K562 (cell line): ENCODE data around the gene CERS3. TPM values are rescaled to one million over a fixed set of nuclear protein-coding genes. Genes with fewer than 3 reads are reported as not detected.

Experiments
- ATAC-seq: fragments of 200-7000 bp; cut with Tn5 transposase; 3 replicates; pipeline ENCODE4 v1.9.1; 2020; ENCODE audit warnings: moderate library complexity
- BruUV-seq: library from RNA; stranded (reverse); fragments of 400-500 nt; replicated peaks from 2 replicates; lab custom pipeline; 2021; lab: Mats Ljungman, UMichigan
- CTCF ChIA-PET: fragments of 300-600 bp; formaldehyde crosslinking; extraction: SDS; loops from one replicate; lab custom pipeline; 2021; ENCODE audit warnings: low intra/inter-chr PET ratio; lab: Yijun Ruan, JAX
- POLR2A ChIA-PET: fragments of 300-600, 350-650 bp; sonication (Branson Sonifier 250); formaldehyde crosslinking; extraction: SDS; loops from one replicate; lab custom pipeline; 2021; ENCODE audit warnings: antibody characterized with exemption, inconsistent platforms; lab: Yijun Ruan, JAX
- DNase-seq, 4 experiments: peaks; one replicate each; pipeline versions ENCODE4 v3.0.0 to v3.0.0-alpha.2; 2011 to 2018; ENCODE audit warnings: low spot score in 3 of 4, mixed read lengths in 3 of 4; ENCODE audit errors: extremely low read depth in 1 of 4
- FAIRE-seq: peaks from 2 replicates; lab custom pipeline; 2011; peaks lifted over from hg19 to GRCh38; lab: Jason Lieb, UNC
- H2AFZ ChIP-seq: 2 replicates; pipeline ENCODE4 v1.6.0; 2011; ENCODE audit warnings: low read depth, low read length, control low read depth, inconsistent platforms
- H3K27ac ChIP-seq: fragments of 200-600 bp; 3 replicates; pipeline ENCODE4 v1.8.0; 2011; ENCODE audit warnings: low read depth, mild to moderate bottlenecking, control low read depth, inconsistent platforms, low read length, moderate library complexity, mixed read lengths; ENCODE audit errors: extremely low read depth
- H3K27me3 ChIP-seq, 2 experiments: fragments of 300-600 bp in 1 of 2; 2 replicates in 1 of 2; 3 replicates in 1 of 2; pipeline versions ENCODE4 v1.6.0 to v1.8.0; 2011; ENCODE audit warnings: inconsistent platforms in 2 of 2, low read length in 2 of 2, mild to moderate bottlenecking in 1 of 2, mixed read lengths in 1 of 2, moderate library complexity in 1 of 2; ENCODE audit not compliant: control insufficient read depth in 2 of 2, insufficient read depth in 2 of 2
- H3K36me3 ChIP-seq: fragments of 300-600 bp; 3 replicates; pipeline ENCODE4 v1.8.0; 2011; ENCODE audit warnings: mild to moderate bottlenecking, low read length, inconsistent platforms; ENCODE audit not compliant: control insufficient read depth, insufficient read depth
- H3K4me1 ChIP-seq, 2 experiments: fragments of 200-600 bp in 1 of 2; replicated peaks in 1 of 2; 2 replicates in 1 of 2; 3 replicates in 1 of 2; pipeline versions ENCODE4 v1.5.1 to v1.8.0; 2011; ENCODE audit warnings: inconsistent platforms in 2 of 2, low read length in 2 of 2, mild to moderate bottlenecking in 1 of 2, mixed read lengths in 1 of 2, moderate library complexity in 1 of 2; ENCODE audit not compliant: control insufficient read depth in 2 of 2, insufficient read depth in 2 of 2
- H3K4me2 ChIP-seq: 2 replicates; pipeline ENCODE4 v1.6.1; 2011; ENCODE audit warnings: low read length, control low read depth, inconsistent platforms, mixed read lengths; ENCODE audit not compliant: insufficient read depth
- H3K4me3 ChIP-seq: fragments of 200-600 bp; sonication (generic), shearing (Covaris generic); 2 replicates; pipeline ENCODE4 v1.5.1; 2016; ENCODE audit warnings: control low read depth, inconsistent platforms
- H3K79me2 ChIP-seq: fragments of 200-600 bp; 3 replicates; pipeline ENCODE4 v1.8.0; 2011; ENCODE audit warnings: low read length, inconsistent platforms; ENCODE audit not compliant: control insufficient read depth, insufficient read depth
- H3K9ac ChIP-seq, 2 experiments: 2 replicates each; pipeline versions ENCODE4 v1.6.0 to v1.6.1; 2011; ENCODE audit warnings: low read depth in 2 of 2, low read length in 2 of 2, control low read depth in 1 of 2, inconsistent platforms in 1 of 2, mild to moderate bottlenecking in 1 of 2, mixed read lengths in 1 of 2; ENCODE audit not compliant: insufficient read depth in 1 of 2
- H3K9me1 ChIP-seq: one replicate; pipeline ENCODE4 v1.6.0; 2011; ENCODE audit warnings: inconsistent platforms, mild to moderate bottlenecking, low read length, moderate library complexity; ENCODE audit not compliant: control insufficient read depth, insufficient read depth
- H3K9me3 ChIP-seq: replicated peaks from 2 replicates; pipeline ENCODE4 v1.5.1; 2011; ENCODE audit warnings: low read depth, low read length, inconsistent platforms; ENCODE audit not compliant: control insufficient read depth, insufficient read depth
- H4K20me1 ChIP-seq: replicated peaks from 2 replicates; pipeline ENCODE4 v1.6.1; 2011; ENCODE audit warnings: low read length, inconsistent platforms, mixed read lengths; ENCODE audit not compliant: control insufficient read depth, insufficient read depth
- EWSR1 ChIP-seq: fragments of 450-650 bp; IDR thresholded peaks from 2 replicates; pipeline ENCODE4 v1.6.1; 2018; ENCODE audit warnings: borderline replicate concordance, mild to moderate bottlenecking, low read depth, moderate library complexity; ENCODE audit not compliant: partially characterized antibody
- ID3 ChIP-seq, 2 experiments: fragments of 250-450 bp in 1 of 2; fragments of 450-650 bp in 1 of 2; sonication (Bioruptor Pico) in 1 of 2; IDR thresholded peaks; 2 replicates each; pipeline versions ENCODE4 v1.6.1 to v1.8.0; 2016 to 2021; ENCODE audit warnings: mild to moderate bottlenecking in 2 of 2, moderate library complexity in 2 of 2, missing compliant biosample characterization in 1 of 2, missing genetic modification characterization in 1 of 2
- ILF3 ChIP-seq: fragments of 450-650 bp; IDR thresholded peaks from 2 replicates; pipeline ENCODE4 v1.6.1; 2018; ENCODE audit warnings: antibody characterized with exemption, mild to moderate bottlenecking, moderate library complexity, borderline replicate concordance
- MXI1 ChIP-seq: IDR thresholded peaks from 2 replicates; pipeline ENCODE4 v1.6.1; 2011; ENCODE audit warnings: low read depth, mild to moderate bottlenecking, improper control_type of control experiment, low read length
- SUPT5H ChIP-seq: fragments of 450-650 bp; IDR thresholded peaks from 2 replicates; pipeline ENCODE4 v1.6.1; 2016
- TBL1XR1 ChIP-seq, 2 experiments: IDR thresholded peaks; 2 replicates each; pipeline ENCODE4 v1.6.1; 2012; ENCODE audit warnings: improper control_type of control experiment in 2 of 2, low read length in 2 of 2, mild to moderate bottlenecking in 1 of 2
- TCFL5 ChIP-seq: fragments of 250-450 bp; sonication (Bioruptor Pico); conservative IDR thresholded peaks from 2 replicates; pipeline ENCODE4 v1.6.1; 2021; ENCODE audit warnings: mild to moderate bottlenecking, moderate library complexity, matching md5 sums
- U2AF2 ChIP-seq: fragments of 200-400 bp; formaldehyde crosslinking; optimal IDR thresholded peaks from 2 replicates; pipeline ENCODE3; 2017; ENCODE audit warnings: low read depth, mild to moderate bottlenecking, low read length
- ZBTB1 ChIP-seq: sonication (generic); formaldehyde crosslinking; IDR thresholded peaks from 2 replicates; pipeline ENCODE4 v1.8.1; 2023; ENCODE audit warnings: missing genetic modification reagents, low read depth, mild to moderate bottlenecking, borderline replicate concordance
- ZBTB7A ChIP-seq: IDR thresholded peaks from 2 replicates; pipeline ENCODE4 v1.6.1; 2011; ENCODE audit warnings: low read depth, mild to moderate bottlenecking, low read length, moderate library complexity, borderline replicate concordance; ENCODE audit not compliant: control insufficient read depth
- ZNF232 ChIP-seq: sonication (generic); formaldehyde crosslinking; IDR thresholded peaks from 2 replicates; pipeline ENCODE4 v1.8.0; 2022; ENCODE audit warnings: mild to moderate bottlenecking, missing genetic modification reagents
- ZNF354B ChIP-seq: fragments of 250-450 bp; sonication (Bioruptor Pico); IDR thresholded peaks from 2 replicates; pipeline ENCODE4 v1.4.0; 2020
- ZNF507 ChIP-seq: conservative IDR thresholded peaks from 2 replicates; pipeline ENCODE4 v1.6.1; 2017; ENCODE audit warnings: missing genetic modification characterization, missing compliant biosample characterization
- ZNF695 ChIP-seq: fragments of 450-650 bp; formaldehyde crosslinking; IDR thresholded peaks from 2 replicates; pipeline ENCODE4 v1.4.0; 2020; ENCODE audit warnings: mild to moderate bottlenecking, moderate library complexity
- WGBS: fragments of 100-300 bp; shearing (Covaris generic); methylation state at CpG from one replicate; pipeline ENCODE4 v1.1.6; 2016; ENCODE audit warnings: low coverage, mixed read lengths; ENCODE audit not compliant: insufficient coverage; ENCODE audit errors: missing lambda C conversion rate; 5-methylcytosine and 5-hydroxymethylcytosine counted together
- in situ Hi-C: fragments of 300-500 bp; cut with MboI; formaldehyde crosslinking; loops from 4 replicates; pipeline ENCODE4 v1.15.0; 2018; ENCODE audit warnings: inconsistent platforms, mixed read lengths
- intact Hi-C: fragments of 100-400 bp; cut with micrococcal nuclease; formaldehyde crosslinking; loops from 2 replicates; pipeline ENCODE4 v1.14.2; 2022
- polyA plus RNA-seq, 8 experiments: library from polyadenylated mRNA; depleted of rRNA in 4 of 8; stranded (reverse) in 5 of 8; unstranded in 3 of 8; fragments of >200 nt; fragmentation: Nextera tagmentation in 2 of 8; fragmentation: Illumina TruSeq in 1 of 8; extraction: Ambion mirVana in 2 of 8; extraction: Trizol in 1 of 8; gene quantifications; 2 replicates each; pipeline versions ENCODE4 v1.2.1 to v1.2.3, GENCODE V29; 2011 to 2014; ENCODE audit warnings: inconsistent platforms in 1 of 8, missing spikeins in 1 of 8
- total RNA-seq, 7 experiments: library from RNA; depleted of rRNA in 6 of 7; stranded (reverse); fragments of >200 nt in 6 of 7; fragmentation: Illumina TruSeq in 2 of 7; extraction: Trizol in 2 of 7; gene quantifications; 2 replicates each; pipeline versions ENCODE4 v1.2.1 to v1.2.3, GENCODE V29; 2011 to 2021; ENCODE audit warnings: low replicate concordance in 1 of 7

The CERS3 gene
- total and polyA plus RNA-seq, 9 of the 15 experiments (the other 6 are each of a cell fraction or from before 2014, with no cell fraction given) = not detected

GRCh38 chr15:100385300-100386050, 143.3 kb downstream of the CERS3 start:
- H2AFZ ChIP-seq = no peak overlapping the region
- ATAC-seq (no peak), FAIRE-seq (no peak), DNase-seq (no peak)
- H3K9ac ChIP-seq = no peak overlapping the region
- no peak overlapping the region for H3K27ac ChIP-seq
- ChIA-PET POLR2A (no interaction called here), CTCF (no interaction called here)
- WGBS = 0% methylated on average over 3 of the region's 3 CpGs
- no peaks in the 10 kb centered on the region for H3K79me2 ChIP-seq
- H4K20me1 ChIP-seq = no peaks in the 10 kb centered on the region
- no peaks in the 10 kb centered on the region for H3K9me1 ChIP-seq
- no peak overlapping the region for H3K4me3 ChIP-seq
- BruUV-seq = no TSS peak
- intact Hi-C loops = no loop called here
- H3K27me3 ChIP-seq = no peaks in the 10 kb centered on the region
- TF ChIP-seq U2AF2 = no peak
- TF ChIP-seq SUPT5H = no peak
- TF ChIP-seq TCFL5 (CRISPR knock-in tag) = no peak
- no peak for TF ChIP-seq TBL1XR1 (IDR thresholded peaks at IDR 0.05; ENCODE audit: low read length in 2 of 2)
- no peak for TF ChIP-seq ZBTB7A
- TF ChIP-seq ZNF232 (CRISPR knock-in tag) = no peak
- no peak for TF ChIP-seq ID3 (CRISPR knock-in tag; IDR thresholded peaks at IDR 0.05)
- no peak for TF ChIP-seq ID3 (tag; IDR thresholded peaks at IDR 0.05)
- TF ChIP-seq ZBTB1 = no peak
- no peak for TF ChIP-seq EWSR1
- TF ChIP-seq ZNF354B (CRISPR knock-in tag) = peak; percentile 81
- no peak for TF ChIP-seq MXI1
- TF ChIP-seq ZNF507 (tag) = peak; percentile 92
- TF ChIP-seq ILF3 = no peak
- TF ChIP-seq ZNF695 = no peak
- in situ Hi-C loops = no loop called here
- no peaks in the 10 kb centered on the region for H3K36me3 ChIP-seq
- H3K4me2 ChIP-seq = no peak overlapping the region
- H3K4me1 ChIP-seq = no peaks in the 10 kb centered on the region
- H3K9me3 ChIP-seq = no peaks in the 10 kb centered on the region; the same call in 1 of the 2 replicates
